K562 (cell line): ENCODE measurements around the gene GJB4. TPM values are rescaled to one million over a fixed set of nuclear protein-coding genes. Genes with fewer than 3 reads are reported as not detected.

ENCODE experiments used
- ATAC-seq: fragments of 200-7000 bp; cut with Tn5 transposase; 3 replicates; pipeline ENCODE4 v1.9.1; 2020; ENCODE audit warnings: moderate library complexity
- BruUV-seq: library from RNA; stranded (reverse); fragments of 400-500 nt; replicated peaks from 2 replicates; lab custom pipeline; 2021; lab: Mats Ljungman, UMichigan
- CTCF ChIA-PET: fragments of 300-600 bp; formaldehyde crosslinking; extraction: SDS; loops from one replicate; lab custom pipeline; 2021; ENCODE audit warnings: low intra/inter-chr PET ratio; lab: Yijun Ruan, JAX
- POLR2A ChIA-PET: fragments of 300-600, 350-650 bp; sonication (Branson Sonifier 250); formaldehyde crosslinking; extraction: SDS; loops from one replicate; lab custom pipeline; 2021; ENCODE audit warnings: antibody characterized with exemption, inconsistent platforms; lab: Yijun Ruan, JAX
- DNase-seq, 4 experiments: peaks; one replicate each; pipeline versions ENCODE4 v3.0.0 to v3.0.0-alpha.2; 2011 to 2018; ENCODE audit warnings: low spot score in 3 of 4, mixed read lengths in 3 of 4; ENCODE audit errors: extremely low read depth in 1 of 4
- FAIRE-seq: peaks from 2 replicates; lab custom pipeline; 2011; peaks lifted over from hg19 to GRCh38; lab: Jason Lieb, UNC
- H2AFZ ChIP-seq: 2 replicates; pipeline ENCODE4 v1.6.0; 2011; ENCODE audit warnings: low read depth, low read length, control low read depth, inconsistent platforms
- H3K27ac ChIP-seq: fragments of 200-600 bp; 3 replicates; pipeline ENCODE4 v1.8.0; 2011; ENCODE audit warnings: low read depth, mild to moderate bottlenecking, control low read depth, inconsistent platforms, low read length, moderate library complexity, mixed read lengths; ENCODE audit errors: extremely low read depth
- H3K27me3 ChIP-seq, 2 experiments: fragments of 300-600 bp in 1 of 2; 2 replicates in 1 of 2; 3 replicates in 1 of 2; pipeline versions ENCODE4 v1.6.0 to v1.8.0; 2011; ENCODE audit warnings: inconsistent platforms in 2 of 2, low read length in 2 of 2, mild to moderate bottlenecking in 1 of 2, mixed read lengths in 1 of 2, moderate library complexity in 1 of 2; ENCODE audit not compliant: control insufficient read depth in 2 of 2, insufficient read depth in 2 of 2
- H3K36me3 ChIP-seq: fragments of 300-600 bp; 3 replicates; pipeline ENCODE4 v1.8.0; 2011; ENCODE audit warnings: mild to moderate bottlenecking, low read length, inconsistent platforms; ENCODE audit not compliant: control insufficient read depth, insufficient read depth
- H3K4me1 ChIP-seq, 2 experiments: fragments of 200-600 bp in 1 of 2; replicated peaks in 1 of 2; 2 replicates in 1 of 2; 3 replicates in 1 of 2; pipeline versions ENCODE4 v1.5.1 to v1.8.0; 2011; ENCODE audit warnings: inconsistent platforms in 2 of 2, low read length in 2 of 2, mild to moderate bottlenecking in 1 of 2, mixed read lengths in 1 of 2, moderate library complexity in 1 of 2; ENCODE audit not compliant: control insufficient read depth in 2 of 2, insufficient read depth in 2 of 2
- H3K4me2 ChIP-seq: 2 replicates; pipeline ENCODE4 v1.6.1; 2011; ENCODE audit warnings: low read length, control low read depth, inconsistent platforms, mixed read lengths; ENCODE audit not compliant: insufficient read depth
- H3K4me3 ChIP-seq: fragments of 200-600 bp; sonication (generic), shearing (Covaris generic); 2 replicates; pipeline ENCODE4 v1.5.1; 2016; ENCODE audit warnings: control low read depth, inconsistent platforms
- H3K79me2 ChIP-seq: fragments of 200-600 bp; 3 replicates; pipeline ENCODE4 v1.8.0; 2011; ENCODE audit warnings: low read length, inconsistent platforms; ENCODE audit not compliant: control insufficient read depth, insufficient read depth
- H3K9ac ChIP-seq, 2 experiments: 2 replicates each; pipeline versions ENCODE4 v1.6.0 to v1.6.1; 2011; ENCODE audit warnings: low read depth in 2 of 2, low read length in 2 of 2, control low read depth in 1 of 2, inconsistent platforms in 1 of 2, mild to moderate bottlenecking in 1 of 2, mixed read lengths in 1 of 2; ENCODE audit not compliant: insufficient read depth in 1 of 2
- H3K9me1 ChIP-seq: one replicate; pipeline ENCODE4 v1.6.0; 2011; ENCODE audit warnings: inconsistent platforms, mild to moderate bottlenecking, low read length, moderate library complexity; ENCODE audit not compliant: control insufficient read depth, insufficient read depth
- H3K9me3 ChIP-seq: replicated peaks from 2 replicates; pipeline ENCODE4 v1.5.1; 2011; ENCODE audit warnings: low read depth, low read length, inconsistent platforms; ENCODE audit not compliant: control insufficient read depth, insufficient read depth
- H4K20me1 ChIP-seq: replicated peaks from 2 replicates; pipeline ENCODE4 v1.6.1; 2011; ENCODE audit warnings: low read length, inconsistent platforms, mixed read lengths; ENCODE audit not compliant: control insufficient read depth, insufficient read depth
- CBX5 ChIP-seq: IDR thresholded peaks from 2 replicates; pipeline ENCODE4 v1.6.1; 2014; ENCODE audit warnings: low read depth, borderline replicate concordance
- EP400 ChIP-seq: fragments of 450-650 bp; IDR thresholded peaks from 2 replicates; pipeline ENCODE4 v1.6.1; 2017; ENCODE audit warnings: antibody characterized with exemption, mild to moderate bottlenecking, moderate library complexity
- HMGN3 ChIP-seq: IDR thresholded peaks from 2 replicates; pipeline ENCODE4 v1.6.1; 2011; ENCODE audit warnings: borderline replicate concordance, low read depth, mild to moderate bottlenecking, mixed read lengths, low read length; ENCODE audit not compliant: insufficient read length; ENCODE audit errors: extremely low read depth
- KHSRP ChIP-seq: fragments of 450-650 bp; IDR thresholded peaks from 2 replicates; pipeline ENCODE4 v1.6.1; 2017
- MCM5 ChIP-seq: fragments of 450-650 bp; IDR thresholded peaks from 2 replicates; pipeline ENCODE4 v1.6.1; 2016; ENCODE audit warnings: low read depth
- RNF2 ChIP-seq: sonication (generic); IDR thresholded peaks from 2 replicates; pipeline ENCODE4 v1.6.1; 2016
- YBX1 ChIP-seq: fragments of 450-650 bp; IDR thresholded peaks from 2 replicates; pipeline ENCODE4 v1.7.1; 2016; ENCODE audit warnings: mild to moderate bottlenecking
- ZNF583 ChIP-seq: fragments of 250-450 bp; sonication (Bioruptor Pico); IDR thresholded peaks from 2 replicates; pipeline ENCODE4 v1.4.0; 2020
- ZNF707 ChIP-seq: fragments of 250-450 bp; sonication (Bioruptor Pico); conservative IDR thresholded peaks from 2 replicates; pipeline ENCODE4 v1.8.0; 2022; ENCODE audit warnings: inconsistent platforms, mild to moderate bottlenecking, moderate library complexity
- ZNF740 ChIP-seq, 3 experiments: fragments of 200-800 bp in 1 of 3; sonication (Bioruptor generic) in 1 of 3; sonication (generic) in 1 of 3; formaldehyde crosslinking in 1 of 3; IDR thresholded peaks; 2 replicates each; pipeline versions ENCODE4 v1.6.1 to v1.8.0; 2016 to 2022; ENCODE audit warnings: mild to moderate bottlenecking in 2 of 3, missing compliant biosample characterization in 2 of 3, missing genetic modification characterization in 2 of 3, missing genetic modification reagents in 1 of 3
- WGBS: fragments of 100-300 bp; shearing (Covaris generic); methylation state at CpG from one replicate; pipeline ENCODE4 v1.1.6; 2016; ENCODE audit warnings: low coverage, mixed read lengths; ENCODE audit not compliant: insufficient coverage; ENCODE audit errors: missing lambda C conversion rate; 5-methylcytosine and 5-hydroxymethylcytosine counted together
- in situ Hi-C: fragments of 300-500 bp; cut with MboI; formaldehyde crosslinking; loops from 4 replicates; pipeline ENCODE4 v1.15.0; 2018; ENCODE audit warnings: inconsistent platforms, mixed read lengths
- intact Hi-C: fragments of 100-400 bp; cut with micrococcal nuclease; formaldehyde crosslinking; loops from 2 replicates; pipeline ENCODE4 v1.14.2; 2022
- polyA plus RNA-seq, 8 experiments: library from polyadenylated mRNA; depleted of rRNA in 4 of 8; stranded (reverse) in 5 of 8; unstranded in 3 of 8; fragments of >200 nt; fragmentation: Nextera tagmentation in 2 of 8; fragmentation: Illumina TruSeq in 1 of 8; extraction: Ambion mirVana in 2 of 8; extraction: Trizol in 1 of 8; gene quantifications; 2 replicates each; pipeline versions ENCODE4 v1.2.1 to v1.2.3, GENCODE V29; 2011 to 2014; ENCODE audit warnings: inconsistent platforms in 1 of 8, missing spikeins in 1 of 8
- total RNA-seq, 7 experiments: library from RNA; depleted of rRNA in 6 of 7; stranded (reverse); fragments of >200 nt in 6 of 7; fragmentation: Illumina TruSeq in 2 of 7; extraction: Trizol in 2 of 7; gene quantifications; 2 replicates each; pipeline versions ENCODE4 v1.2.1 to v1.2.3, GENCODE V29; 2011 to 2021; ENCODE audit warnings: low replicate concordance in 1 of 7
- TF ChIP-seq, protein P1 (sequence below): fragments of 250-450 bp; sonication (Bioruptor Pico); IDR thresholded peaks from 2 replicates; pipeline ENCODE4 v1.8.0; 2021; ENCODE audit warnings: moderate library complexity, mild to moderate bottlenecking, inconsistent platforms
- TF ChIP-seq, protein P2 (sequence below): fragments of 450-650 bp; IDR thresholded peaks from 2 replicates; pipeline ENCODE4 v1.6.1; 2016; ENCODE audit warnings: missing biosample characterization, missing genetic modification characterization

Gene GJB4
- total and polyA plus RNA-seq, 9 of the 15 experiments (the other 6 are each of a cell fraction or from before 2014, with no cell fraction given): 0.03 TPM; not detected in 8

- no peak for ATAC-seq
- CTCF ChIA-PET: no interaction called here
- H4K20me1 ChIP-seq: no peaks in the 10 kb centered on the region
Observed at GRCh38 chr1:34721241-34721640, 38.3 kb upstream of the GJB4 start.

GRCh38 chr1:34721646-34722355 is 37.7 kb upstream of the GJB4 start:
- in situ Hi-C loops: no loop called here
- BruUV-seq: no TSS peak
- no peak for DNase-seq
- Histone ChIP-seq H4K20me1 (no peaks in the 10 kb centered on the region), H3K4me1 (no peaks in the 10 kb centered on the region), H3K9me3 (no peaks in the 10 kb centered on the region), H3K4me3 (no peak overlapping the region), H3K36me3 (no peaks in the 10 kb centered on the region), H2AFZ (no peak overlapping the region), H3K4me2 (no peak overlapping the region), H3K27ac (no peak overlapping the region), H3K9ac (no peak overlapping the region), H3K9me1 (no peaks in the 10 kb centered on the region), H3K27me3 (no peaks in the 10 kb centered on the region; a peak in 1 of 5 replicates), H3K79me2 (no peaks in the 10 kb centered on the region)
- no peak for FAIRE-seq
- CTCF ChIA-PET: no interaction called here
- POLR2A ChIA-PET: interaction anchor here (0.6 to 1.1 kb wide), 2 partner anchors 9 to 23 kb away, joined by 3 read pairs; no protein-coding TSS in a partner anchor
- no peak for ATAC-seq
- intact Hi-C loops: no loop called here
- WGBS: 3% methylated on average over 6 of the region's 6 CpGs
- TF ChIP-seq ZNF740 (CRISPR knock-in tag; IDR thresholded peaks at IDR 0.05): no peak
- no peak for TF ChIP-seq ZNF740 (tag; IDR thresholded peaks at IDR 0.05)
- TF ChIP-seq, protein P1, sequence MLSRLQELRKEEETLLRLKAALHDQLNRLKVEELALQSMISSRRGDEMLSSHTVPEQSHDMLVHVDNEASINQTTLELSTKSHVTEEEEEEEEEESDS (CRISPR knock-in tag): no peak
- TF ChIP-seq KHSRP: no peak
- TF ChIP-seq, protein P2, sequence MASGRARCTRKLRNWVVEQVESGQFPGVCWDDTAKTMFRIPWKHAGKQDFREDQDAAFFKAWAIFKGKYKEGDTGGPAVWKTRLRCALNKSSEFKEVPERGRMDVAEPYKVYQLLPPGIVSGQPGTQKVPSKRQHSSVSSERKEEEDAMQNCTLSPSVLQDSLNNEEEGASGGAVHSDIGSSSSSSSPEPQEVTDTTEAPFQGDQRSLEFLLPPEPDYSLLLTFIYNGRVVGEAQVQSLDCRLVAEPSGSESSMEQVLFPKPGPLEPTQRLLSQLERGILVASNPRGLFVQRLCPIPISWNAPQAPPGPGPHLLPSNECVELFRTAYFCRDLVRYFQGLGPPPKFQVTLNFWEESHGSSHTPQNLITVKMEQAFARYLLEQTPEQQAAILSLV (tag): no peak

More at GRCh38 chr1:34721241-34721640, 38.3 kb upstream of the GJB4 start:
- no peak for FAIRE-seq
- H3K9ac ChIP-seq: no peak overlapping the region
- no peaks in the 10 kb centered on the region for H3K36me3 ChIP-seq
- no peak overlapping the region for H2AFZ ChIP-seq
- H3K4me1 ChIP-seq: no peaks in the 10 kb centered on the region
- no peak overlapping the region for H3K27ac ChIP-seq
- 0% methylated on average over 4 of the region's 4 CpGs for WGBS
- intact Hi-C loops: no loop called here
- BruUV-seq: no TSS peak
- no peaks in the 10 kb centered on the region for H3K79me2 ChIP-seq
- H3K9me3 ChIP-seq: no peaks in the 10 kb centered on the region
- POLR2A ChIA-PET: interaction anchor here (0.6 to 1.1 kb wide), 3 partner anchors 9 to 22 kb away, joined by 3 to 5 read pairs (median 3); no protein-coding TSS in a partner anchor
- DNase-seq: no peak
- H3K4me2 ChIP-seq: no peak overlapping the region
- no peaks in the 10 kb centered on the region for H3K9me1 ChIP-seq
- no peak for TF ChIP-seq ZNF583 (CRISPR knock-in tag)
- TF ChIP-seq HMGN3: no peak
- no peak for TF ChIP-seq EP400
- no peak for TF ChIP-seq RNF2
- TF ChIP-seq YBX1: no peak
- no peak for TF ChIP-seq MCM5
- TF ChIP-seq ZNF707 (CRISPR knock-in tag): no peak
- no peak for TF ChIP-seq CBX5
- TF ChIP-seq KHSRP: no peak
- in situ Hi-C loops: no loop called here
- H3K4me3 ChIP-seq: no peak overlapping the region
- no peaks in the 10 kb centered on the region; a peak in 1 of 5 replicates for H3K27me3 ChIP-seq
